H1 (cell line): ENCODE measurements around the gene TRAK1. TPM values are rescaled to one million over a fixed set of nuclear protein-coding genes. Genes with fewer than 3 reads are reported as not detected.

Experiments
- CTBP2 ChIP-seq: IDR thresholded peaks from 2 replicates; pipeline ENCODE4 v1.7.0; 2011; ENCODE audit warnings: borderline replicate concordance, mild to moderate bottlenecking, moderate library complexity, mixed read lengths, low read length; ENCODE audit not compliant: insufficient read depth, insufficient read length
- polyA plus RNA-seq, 7 experiments: library from polyadenylated mRNA; depleted of rRNA in 3 of 7; stranded (reverse) in 5 of 7; unstranded in 2 of 7; fragments of >200 nt in 5 of 7; fragments of 200-250 nt in 2 of 7; gene quantifications; 1 replicate in 5 of 7; 2 replicates in 1 of 7; 4 replicates in 1 of 7; pipeline versions ENCODE4 v1.2.1 to v1.2.3, GENCODE V29; 2011 to 2013; ENCODE audit warnings: missing spikeins in 2 of 7, mixed read lengths in 2 of 7
- total RNA-seq: library from RNA; stranded (reverse); fragmentation: NEBNext Ultra II Directional; extraction: Animal tissue kit (Norgen Biotek cat#: 25700); gene quantifications from 2 replicates; pipeline ENCODE4 v1.2.1, GENCODE V29; 2021

The TRAK1 gene
- total and polyA plus RNA-seq, 2 of the 8 experiments (the other 6 are each of a cell fraction or from before 2014, with no cell fraction given): 21.3 to 32.7 TPM

DNA sequence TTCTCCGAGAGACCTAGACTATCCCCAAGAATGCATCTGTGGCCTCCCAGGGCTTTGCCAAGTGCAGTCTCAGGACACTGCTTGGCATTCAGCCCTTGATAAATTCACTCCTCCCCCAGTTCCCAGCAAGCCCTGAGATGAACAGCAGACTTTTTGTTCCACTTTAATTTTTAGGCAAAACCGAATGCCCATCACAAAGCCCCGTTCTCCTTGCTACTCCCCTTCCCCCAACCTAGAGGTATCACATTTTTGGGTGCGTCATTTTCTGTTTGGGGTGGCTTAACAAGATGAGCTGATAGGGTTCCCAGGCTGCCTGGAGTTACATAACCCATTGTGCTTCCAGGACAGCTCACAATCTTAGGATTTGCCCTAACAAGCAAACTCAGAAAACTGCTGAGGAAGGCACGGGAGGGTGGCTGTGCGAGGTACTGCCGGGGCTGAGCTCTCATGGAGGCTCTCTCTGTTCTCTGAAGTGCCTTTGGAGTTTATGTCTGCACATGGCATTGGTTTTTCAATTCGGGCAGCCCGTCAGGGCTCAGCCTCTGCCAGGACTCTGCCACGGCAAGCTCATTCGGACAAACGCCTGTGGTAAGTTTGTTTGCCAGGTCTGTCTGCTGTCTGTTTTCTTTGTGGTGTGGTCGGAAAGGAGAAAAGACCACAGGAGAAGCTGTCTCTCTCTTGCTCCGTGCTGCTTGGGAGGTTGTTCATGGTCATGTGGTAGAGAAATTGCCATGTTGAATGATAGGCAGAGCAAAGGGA is at the start of gene TRAK1 (continued):
- no peak for TF ChIP-seq CTBP2
